Kidney (tissue), 14 donors: ENCODE data around the gene PTBP1. TPM values are rescaled to one million over a fixed set of nuclear protein-coding genes. Genes with fewer than 3 reads are reported as not detected.

ENCODE experiments used
- DNase-seq, 5 donors: peaks; one replicate each; pipeline ENCODE4 v3.0.0-alpha.2; 2013 to 2020
- FAIRE-seq: peaks from 2 replicates; lab custom pipeline; 2012; peaks lifted over from hg19 to GRCh38; lab: Jason Lieb, UNC
- H3K27ac ChIP-seq, 2 donors: one replicate each; pipeline ENCODE4 v1.7.0; 2013; ENCODE audit warnings: low read depth in 2 of 2, low read length in 2 of 2, inconsistent platforms in 1 of 2
- H3K27me3 ChIP-seq: one replicate; pipeline ENCODE4 v1.7.1; 2013; ENCODE audit warnings: low read length, inconsistent platforms; ENCODE audit not compliant: control insufficient read depth, insufficient read depth
- H3K36me3 ChIP-seq, 3 donors: one replicate each; pipeline versions ENCODE4 v1.7.0 to v1.7.1; 2013; ENCODE audit warnings: low read length in 3 of 3, control low read depth in 1 of 3, inconsistent platforms in 1 of 3; ENCODE audit not compliant: insufficient read depth in 3 of 3, control insufficient read depth in 2 of 3
- H3K4me1 ChIP-seq, 3 donors: one replicate each; pipeline versions ENCODE4 v1.7.0 to v1.7.1; 2013; ENCODE audit warnings: low read length in 3 of 3, inconsistent platforms in 1 of 3, low read depth in 1 of 3; ENCODE audit not compliant: control insufficient read depth in 2 of 3, insufficient read depth in 2 of 3
- H3K4me3 ChIP-seq, 3 donors: one replicate each; pipeline versions ENCODE4 v1.7.0 to v1.8.1; 2013; ENCODE audit warnings: low read length in 3 of 3, control low read depth in 1 of 3, inconsistent platforms in 1 of 3
- H3K9ac ChIP-seq, 3 donors: one replicate each; pipeline versions ENCODE4 v1.7.0 to v1.7.1; 2013; ENCODE audit warnings: low read length in 3 of 3, control low read depth in 1 of 3, inconsistent platforms in 1 of 3
- H3K9me3 ChIP-seq, 3 donors: one replicate each; pipeline versions ENCODE4 v1.7.0 to v1.7.1; 2013; ENCODE audit warnings: low read length in 3 of 3, control low read depth in 1 of 3, inconsistent platforms in 1 of 3; ENCODE audit not compliant: control insufficient read depth in 2 of 3, insufficient read depth in 1 of 3
- intact Hi-C: fragments of 100-400 bp; cut with DNase I; formaldehyde crosslinking; loops from one replicate; pipeline ENCODE4 v1.11.1; 2022
- polyA plus RNA-seq: library from polyadenylated mRNA; stranded (reverse); fragments of 350-450 nt; fragmentation: Illumina TruSeq; extraction: RNeasy Lipid Tissue Mini Kit (QIAGEN cat#74804); gene quantifications from one replicate; pipeline ENCODE4 v1.2.3, GENCODE V29; 2014; ENCODE audit warnings: low read depth, low replicate concordance; ENCODE audit not compliant: insufficient read depth
- total RNA-seq: library from RNA; stranded (reverse); fragmentation: NEBNext Ultra II Directional; extraction: Animal tissue kit (Norgen Biotek cat#: 25700); gene quantifications from one replicate; pipeline ENCODE4 v1.2.1, GENCODE V29; 2021
- TF ChIP-seq, protein P1 (sequence below): IDR thresholded peaks from 3 replicates; pipeline ENCODE4 v1.5.1; 2012; ENCODE audit warnings: mild to moderate bottlenecking, moderate library complexity, borderline replicate concordance; ENCODE audit not compliant: insufficient read depth; ENCODE audit errors: extremely low read depth
- donor health status: control.
- donor health status: control.
- donor health status: control.
- donor health status: control.
- donor health status: control.
- donor health status: DM: yes; HTN: yes; CAD: no.
- donor health status: Normal renal cell carcinoma (clear cell type).

The PTBP1 gene
- total and polyA plus RNA-seq, 2 donors from 2014 or later = 102 to 339 TPM

DNA sequence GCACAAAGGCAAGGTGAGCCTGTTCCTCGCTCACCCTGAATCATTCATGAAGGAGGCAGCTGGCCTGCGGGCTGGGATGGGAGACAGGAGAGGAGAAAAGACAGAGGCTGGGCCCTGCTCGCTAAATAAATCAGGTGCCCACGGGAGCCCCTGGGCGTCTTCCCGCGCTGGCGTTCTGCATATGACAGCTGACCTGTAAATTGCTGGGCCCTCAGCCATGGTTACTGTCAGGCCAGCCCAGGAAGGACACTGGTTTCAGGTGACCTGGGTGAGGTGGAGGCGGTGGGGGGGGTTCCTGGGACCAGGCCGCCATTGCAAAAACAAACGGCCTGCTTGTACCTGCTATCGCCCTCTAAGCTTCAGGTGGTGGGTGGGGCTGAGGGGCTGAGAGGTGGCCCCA lies 3.4 kb upstream of the PTBP1 start:
- no peak overlapping the region for H3K4me3 ChIP-seq
- no peak for FAIRE-seq
- peak in 2 of 5 donors; percentile 62 to 68 for DNase-seq

DNA sequence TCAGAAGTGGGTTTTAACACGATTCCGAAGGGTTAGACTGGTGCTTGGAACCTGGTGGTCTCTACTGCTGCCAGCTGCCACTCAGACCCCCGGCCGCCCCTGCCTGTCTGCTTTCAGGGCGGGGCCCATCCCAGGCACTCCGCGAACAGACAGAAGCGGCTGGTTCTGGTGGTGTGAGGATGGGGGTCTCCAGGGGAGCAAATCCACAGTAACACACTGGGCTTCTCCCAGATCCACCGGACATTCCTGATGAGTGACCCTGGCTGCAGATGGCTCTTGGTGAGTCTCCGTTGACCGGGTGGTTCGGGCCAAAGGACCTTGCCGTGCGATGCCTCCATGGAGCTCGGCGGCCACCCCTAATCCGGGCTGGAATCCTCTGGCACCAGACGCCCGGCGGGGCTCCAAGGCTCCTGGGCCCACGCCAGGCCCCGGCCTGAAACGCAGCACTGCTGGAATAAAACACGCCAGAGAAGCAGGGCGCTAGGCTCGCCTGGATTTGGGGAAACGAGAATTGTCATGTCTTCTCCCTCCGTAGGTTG lies 2.1 kb upstream of the PTBP1 start:
- TF ChIP-seq, protein P1, sequence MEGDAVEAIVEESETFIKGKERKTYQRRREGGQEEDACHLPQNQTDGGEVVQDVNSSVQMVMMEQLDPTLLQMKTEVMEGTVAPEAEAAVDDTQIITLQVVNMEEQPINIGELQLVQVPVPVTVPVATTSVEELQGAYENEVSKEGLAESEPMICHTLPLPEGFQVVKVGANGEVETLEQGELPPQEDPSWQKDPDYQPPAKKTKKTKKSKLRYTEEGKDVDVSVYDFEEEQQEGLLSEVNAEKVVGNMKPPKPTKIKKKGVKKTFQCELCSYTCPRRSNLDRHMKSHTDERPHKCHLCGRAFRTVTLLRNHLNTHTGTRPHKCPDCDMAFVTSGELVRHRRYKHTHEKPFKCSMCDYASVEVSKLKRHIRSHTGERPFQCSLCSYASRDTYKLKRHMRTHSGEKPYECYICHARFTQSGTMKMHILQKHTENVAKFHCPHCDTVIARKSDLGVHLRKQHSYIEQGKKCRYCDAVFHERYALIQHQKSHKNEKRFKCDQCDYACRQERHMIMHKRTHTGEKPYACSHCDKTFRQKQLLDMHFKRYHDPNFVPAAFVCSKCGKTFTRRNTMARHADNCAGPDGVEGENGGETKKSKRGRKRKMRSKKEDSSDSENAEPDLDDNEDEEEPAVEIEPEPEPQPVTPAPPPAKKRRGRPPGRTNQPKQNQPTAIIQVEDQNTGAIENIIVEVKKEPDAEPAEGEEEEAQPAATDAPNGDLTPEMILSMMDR = no peak
- no peak overlapping the region for H3K4me3 ChIP-seq
- H3K27me3 ChIP-seq = no peaks in the 10 kb centered on the region
- peak in 2 of 5 donors; percentile 62 to 79 for DNase-seq
- no peaks in the 10 kb centered on the region for H3K36me3 ChIP-seq
- intact Hi-C loops = no loop called here
- H3K9me3 ChIP-seq = no peaks in the 10 kb centered on the region
- FAIRE-seq = no peak
- no peak overlapping the region for H3K27ac ChIP-seq
- H3K4me1 ChIP-seq = peaks cover 0 to 13% (median 4%) of the 10 kb centered on the region in 3 donors
- H3K9ac ChIP-seq = no peak overlapping the region

More for the DNA sequence above, 3.4 kb upstream of the PTBP1 start:
- intact Hi-C loops = no loop called here
- Histone ChIP-seq H3K9me3 (no peaks in the 10 kb centered on the region), H3K27ac (no peak overlapping the region), H3K9ac (no peak overlapping the region), H3K4me1 (peaks cover 0 to 7% (median 0%) of the 10 kb centered on the region in 3 donors), H3K27me3 (no peaks in the 10 kb centered on the region), H3K36me3 (no peaks in the 10 kb centered on the region)
- TF ChIP-seq, protein P1 = no peak

DNA sequence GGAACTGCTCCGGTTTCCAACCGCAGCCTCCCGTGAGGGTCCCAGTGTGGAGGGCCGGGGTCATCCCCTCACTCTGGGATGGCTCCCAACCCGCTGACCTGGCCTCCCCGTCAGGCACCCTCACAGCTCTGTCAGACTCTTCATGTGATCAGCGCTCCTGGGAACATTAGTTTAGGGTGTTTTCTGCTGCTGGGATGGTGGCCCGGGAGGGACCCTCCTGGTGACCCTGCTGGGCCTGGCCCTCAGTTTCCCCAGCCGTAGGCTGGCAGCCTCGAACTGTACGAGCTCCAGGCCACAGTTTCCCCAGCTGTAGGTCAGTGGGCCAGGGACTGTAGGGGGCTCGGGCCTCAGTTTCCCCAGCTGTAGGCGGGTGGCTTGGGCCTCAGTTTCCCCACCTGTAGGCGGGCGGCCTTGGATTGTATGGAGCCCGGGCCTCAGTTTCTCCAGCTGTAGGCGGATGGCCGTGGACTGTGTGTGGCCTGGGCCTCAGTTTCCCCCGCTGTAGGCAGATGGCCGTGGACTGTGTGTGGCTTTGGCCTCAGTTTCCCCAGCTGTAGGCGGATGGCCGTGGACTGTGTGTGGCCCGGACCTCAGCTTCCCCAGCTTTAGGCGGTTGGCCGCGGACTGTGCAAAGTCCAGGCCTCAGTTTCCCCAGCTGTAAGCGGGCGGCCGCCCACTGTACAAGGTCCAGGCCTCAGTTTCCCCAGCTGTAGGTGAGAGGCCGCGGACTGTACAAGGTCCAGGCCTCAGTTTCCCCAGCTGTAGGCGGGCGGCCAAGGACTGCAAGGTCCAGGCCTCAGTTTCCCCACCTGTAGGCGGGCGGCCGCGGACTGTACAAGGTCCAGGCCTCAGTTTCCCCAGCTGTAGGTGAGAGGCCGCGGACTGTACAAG lies 1.3 kb upstream of the PTBP1 start:
- H3K9ac ChIP-seq = peak overlapping the region in 1 of 3 donors; percentile 87

More for the DNA sequence above, 1.3 kb upstream of the PTBP1 start:
- intact Hi-C loops = no loop called here
- H3K27ac ChIP-seq = no peak overlapping the region
- H3K4me3 ChIP-seq = peak overlapping the region in 1 of 3 donors; percentile 71
- H3K27me3 ChIP-seq = no peaks in the 10 kb centered on the region
- DNase-seq = peak in 2 of 5 donors; percentile 84
- peaks cover 0 to 4% (median 0%) of the 10 kb centered on the region in 3 donors for H3K36me3 ChIP-seq
- no peaks in the 10 kb centered on the region for H3K9me3 ChIP-seq
- TF ChIP-seq, protein P1 = no peak
- H3K4me1 ChIP-seq = peaks cover 0 to 21% (median 10%) of the 10 kb centered on the region in 3 donors
- FAIRE-seq = no peak
